Retina (tissue), 1 donor: ENCODE data around the gene ASXL2.
"Not testable (repeated sequence)": the region's sequence is repeated elsewhere in the genome, so short reads cannot be mapped to it uniquely, and the experiment has no call there.

Experiments used
- DNase-seq: peaks from one replicate; pipeline ENCODE4 v3.0.0-alpha.2; 2016

Gene ASXL2

DNA sequence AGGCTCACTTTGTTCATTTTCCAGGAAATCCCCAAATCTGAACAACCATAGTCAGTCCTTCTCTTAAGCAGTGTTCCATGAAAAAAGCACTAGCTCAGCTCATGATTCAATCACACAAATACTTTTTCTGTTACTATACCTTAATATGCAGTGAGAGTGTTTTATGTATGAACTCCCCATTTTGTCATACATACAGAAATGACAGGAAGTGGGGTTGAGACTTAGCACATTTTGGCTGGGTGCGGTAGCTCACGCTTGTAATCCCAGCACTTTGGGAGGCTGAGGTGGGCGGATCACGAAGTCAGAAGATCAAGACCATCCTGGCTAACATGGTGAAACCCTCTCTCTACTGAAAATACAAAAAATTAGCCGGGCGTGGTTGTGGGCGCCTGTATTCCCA is 149.7 kb downstream of the ASXL2 start:
- no peak for DNase-seq

DNA sequence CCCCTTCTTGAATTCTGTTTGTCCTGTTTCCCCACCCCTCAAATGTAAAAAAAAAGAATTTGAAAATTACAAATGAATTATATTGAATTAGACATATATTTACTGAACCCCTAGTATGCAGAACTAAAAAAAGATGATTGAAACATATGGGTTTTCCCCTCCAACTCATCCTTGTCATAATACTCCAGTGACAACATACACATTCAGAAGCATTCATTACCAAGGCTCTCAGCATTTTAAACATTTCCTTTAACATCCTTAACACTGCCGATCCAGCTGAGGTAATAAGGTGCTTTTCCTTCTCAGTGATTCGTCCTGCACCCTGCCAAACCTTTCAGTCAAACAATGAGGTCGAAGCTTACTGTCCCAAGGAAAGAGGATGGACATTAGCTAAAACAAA is 151.8 kb downstream of the ASXL2 start:
- no peak for DNase-seq

DNA sequence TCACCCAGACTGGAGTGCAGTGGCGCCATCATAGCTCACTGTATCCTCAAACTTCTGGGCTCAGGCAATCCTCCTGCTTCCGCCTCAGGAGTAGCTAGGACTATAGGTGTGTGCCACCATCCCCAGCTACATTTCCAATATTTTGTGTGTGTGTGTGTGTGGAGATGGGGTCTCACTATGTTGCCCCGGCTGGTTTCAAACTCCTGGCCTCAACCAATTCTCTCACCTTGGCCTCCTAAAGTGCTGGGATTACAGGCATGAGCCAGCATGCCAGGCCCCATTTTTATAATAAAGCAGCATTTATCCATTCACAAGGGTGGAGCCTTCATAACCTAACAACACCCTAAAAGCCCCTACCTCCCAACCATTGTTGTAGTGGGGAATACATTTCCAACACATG is 152.4 kb downstream of the ASXL2 start:
- no peak for DNase-seq

DNA sequence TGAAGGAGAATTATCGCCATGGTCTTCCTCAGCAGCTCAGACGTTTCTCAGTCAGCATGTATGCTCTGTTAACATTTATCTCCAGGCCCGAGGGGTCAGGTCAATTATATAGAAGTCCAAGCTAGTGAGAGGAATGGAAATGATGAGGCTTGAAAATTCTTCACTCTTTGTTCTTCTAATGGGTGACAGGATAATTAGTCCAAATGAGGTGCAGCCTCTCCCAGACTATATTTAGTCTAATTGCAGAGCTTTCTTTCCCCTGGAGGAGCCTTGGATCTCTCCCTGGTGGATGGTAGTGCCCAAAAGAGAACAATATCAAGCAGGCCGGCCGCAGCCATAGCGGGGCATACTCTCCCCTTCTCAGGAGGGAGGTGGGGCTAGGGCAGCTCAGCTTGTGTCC is 153.5 kb downstream of the ASXL2 start:
- peak; percentile 58 for DNase-seq

DNA sequence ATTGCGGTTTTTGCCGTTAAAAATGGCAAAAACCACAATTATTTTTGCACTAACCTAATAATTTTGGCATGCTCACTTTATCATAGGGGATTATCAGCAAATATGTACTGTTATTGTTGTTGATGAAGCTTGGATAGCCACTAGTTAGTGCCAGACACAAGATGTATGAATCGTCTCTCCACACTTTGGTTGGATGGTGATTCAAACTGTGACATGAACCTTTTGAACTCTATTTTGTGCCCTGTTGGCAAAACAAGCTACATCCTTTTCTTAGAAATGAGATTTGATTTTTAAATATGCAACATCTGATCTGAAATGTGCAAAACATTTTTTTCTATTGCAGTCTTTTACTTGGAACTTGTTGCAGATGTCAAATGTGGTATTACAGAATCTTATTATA is 156.1 kb downstream of the ASXL2 start:
- DNase-seq, result peak; percentile 16

DNA sequence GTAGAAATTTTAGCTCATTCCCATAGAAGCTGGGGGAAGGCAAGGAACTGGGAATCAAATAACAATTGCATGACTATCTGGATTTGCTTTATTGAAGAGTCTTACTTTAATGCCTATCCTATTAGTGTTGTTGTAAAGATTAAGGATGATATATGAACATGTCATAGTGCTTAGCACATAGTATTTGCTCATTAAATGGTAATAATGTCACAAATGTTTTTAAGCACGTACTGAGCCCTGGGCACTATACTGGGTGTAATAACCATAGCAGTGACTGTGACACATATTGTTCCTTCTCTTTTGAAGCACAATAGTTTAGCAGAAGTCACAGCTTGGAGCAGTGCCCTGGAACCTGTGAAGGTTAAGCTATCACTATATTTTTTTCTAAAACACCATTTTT is 157.7 kb downstream of the ASXL2 start:
- no peak for DNase-seq

DNA sequence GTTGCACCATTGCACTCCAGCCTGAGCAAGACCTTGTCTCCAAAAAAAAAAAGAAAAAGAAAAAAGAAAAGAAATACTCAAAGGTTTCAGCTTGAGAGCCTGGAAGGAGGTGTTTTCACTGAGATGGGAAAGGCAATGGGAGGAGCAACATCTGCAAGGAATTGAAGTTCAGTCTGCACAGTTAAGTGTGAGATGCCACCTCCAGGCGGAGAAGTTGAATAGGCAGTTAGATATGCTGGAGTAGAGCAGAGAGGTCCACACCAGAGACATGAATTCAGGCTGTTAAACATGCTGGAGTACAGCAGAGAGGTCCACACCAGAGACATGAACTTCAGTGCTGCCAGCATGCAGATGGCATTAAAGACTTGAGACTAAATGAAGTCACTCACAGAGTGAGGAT is 163.5 kb downstream of the ASXL2 start:
- DNase-seq, result no peak

DNA sequence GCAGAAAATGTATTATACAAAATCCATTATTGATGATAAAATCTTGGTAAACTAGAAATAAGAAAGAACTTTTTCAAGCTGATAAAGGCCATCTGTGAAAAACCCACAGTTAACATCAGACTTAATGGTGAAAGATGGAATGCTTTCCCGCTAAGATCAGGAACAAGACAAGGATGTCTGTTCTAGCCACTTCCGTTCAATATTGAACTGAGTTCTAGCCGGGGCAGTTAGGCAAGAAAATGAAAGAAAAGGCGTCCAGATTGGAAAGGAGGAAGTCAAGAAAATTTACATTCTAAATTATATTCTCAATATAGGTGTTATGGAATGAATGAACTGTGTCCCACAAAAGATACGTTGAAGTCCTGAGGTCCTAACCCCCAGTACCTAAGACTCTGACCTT is 165.8 kb downstream of the ASXL2 start:
- no peak for DNase-seq

DNA sequence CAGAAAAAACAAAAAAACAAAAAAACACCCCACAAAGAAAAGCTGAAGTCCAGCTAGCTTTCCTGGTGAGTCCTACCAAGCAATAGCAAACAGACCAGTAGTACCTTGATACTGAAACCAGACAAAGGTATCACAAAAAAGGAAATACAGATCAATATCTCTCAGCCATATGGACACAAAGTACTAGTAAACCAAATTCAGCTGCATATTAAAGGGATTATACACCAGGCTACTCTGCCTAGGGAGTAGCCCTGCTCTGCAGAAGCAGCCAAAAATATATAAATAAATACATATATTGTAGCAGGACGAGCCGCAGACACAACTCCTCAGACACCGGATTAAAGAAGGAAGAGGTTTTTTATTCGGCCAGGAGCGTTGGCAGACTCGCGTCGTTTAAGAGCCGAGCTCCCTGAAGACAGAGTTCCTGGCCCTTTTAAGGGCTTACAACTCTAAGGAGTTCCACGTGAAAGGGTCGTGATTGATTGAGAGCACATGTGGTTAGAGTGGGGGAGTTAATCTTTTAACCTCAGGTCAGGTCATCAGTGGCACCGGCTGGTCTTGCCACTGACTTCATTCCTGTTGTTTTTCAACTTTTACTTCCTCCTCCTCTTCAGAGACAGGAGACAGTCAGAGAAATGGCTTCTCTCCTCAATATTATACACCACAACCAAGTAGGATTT is 166.5 kb downstream of the ASXL2 start:
- no peak for DNase-seq

DNA sequence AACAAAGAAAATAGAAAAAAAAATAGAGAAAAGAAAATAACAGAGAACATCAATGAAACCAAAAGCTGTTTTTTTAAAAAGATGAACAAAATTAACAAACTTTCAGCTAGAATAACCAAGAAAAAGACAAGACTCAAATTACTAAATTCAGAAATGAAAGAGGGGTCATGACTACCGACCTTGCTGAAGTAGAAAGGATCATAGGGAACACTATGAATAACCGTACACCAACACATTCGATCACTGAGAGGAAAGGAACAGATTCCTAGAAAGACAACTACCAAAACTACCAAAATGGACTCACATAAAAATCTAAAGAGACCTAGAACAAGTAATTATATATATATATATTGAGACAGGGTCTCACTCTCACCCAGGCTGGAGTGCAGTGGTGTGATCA is 167.5 kb downstream of the ASXL2 start:
- DNase-seq, result no peak

DNA sequence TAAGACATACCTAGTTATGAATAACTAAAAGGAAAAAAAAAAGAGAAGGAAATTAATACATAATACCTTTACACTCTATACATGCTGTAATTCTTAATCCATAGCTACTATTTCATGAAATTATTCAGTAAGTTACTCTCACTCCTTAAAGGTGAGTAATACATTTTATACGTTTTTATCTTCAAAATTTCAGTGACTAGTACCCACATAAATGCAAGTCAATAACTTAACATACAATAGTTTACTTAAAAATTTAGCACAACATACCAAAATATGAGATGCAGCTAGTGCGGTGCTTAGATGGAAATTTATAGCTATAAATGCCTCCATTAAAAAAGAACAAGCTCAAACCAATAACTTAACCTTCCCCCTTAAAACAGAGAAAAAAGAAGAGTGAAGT is 168.9 kb downstream of the ASXL2 start:
- DNase-seq, result no peak

DNA sequence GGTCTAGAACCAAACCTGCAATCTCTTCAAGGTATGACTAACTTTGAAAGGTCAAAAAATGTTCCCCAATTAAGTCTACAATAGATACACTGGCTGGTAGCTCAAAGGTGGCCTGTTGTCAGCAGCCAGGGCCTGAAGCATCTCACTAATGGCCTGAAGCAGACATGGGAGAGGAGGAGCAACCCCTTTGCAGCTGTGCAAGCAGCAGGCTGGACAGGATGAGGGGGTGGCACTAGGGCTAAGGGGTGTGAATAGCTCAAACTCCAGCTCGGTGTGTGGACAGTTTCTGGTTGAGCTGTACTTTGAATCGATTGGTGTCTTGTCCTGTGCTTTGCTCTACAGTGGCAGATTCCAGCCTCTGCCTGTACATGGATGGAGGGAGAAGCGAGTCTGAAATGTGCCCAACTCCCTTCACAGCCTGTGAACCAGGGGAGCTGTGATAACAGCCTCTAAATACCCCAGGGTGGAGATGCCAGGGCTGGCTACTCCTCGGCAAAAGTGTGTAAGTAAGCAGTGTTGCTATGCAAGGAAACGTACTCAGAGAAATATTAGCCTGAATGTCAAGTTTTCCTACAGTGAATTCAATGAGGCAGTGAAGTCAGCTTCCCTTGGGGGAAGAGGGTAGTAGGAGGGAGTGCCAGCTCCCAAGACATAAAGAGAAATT is 170.2 kb downstream of the ASXL2 start:
- no peak for DNase-seq

DNA sequence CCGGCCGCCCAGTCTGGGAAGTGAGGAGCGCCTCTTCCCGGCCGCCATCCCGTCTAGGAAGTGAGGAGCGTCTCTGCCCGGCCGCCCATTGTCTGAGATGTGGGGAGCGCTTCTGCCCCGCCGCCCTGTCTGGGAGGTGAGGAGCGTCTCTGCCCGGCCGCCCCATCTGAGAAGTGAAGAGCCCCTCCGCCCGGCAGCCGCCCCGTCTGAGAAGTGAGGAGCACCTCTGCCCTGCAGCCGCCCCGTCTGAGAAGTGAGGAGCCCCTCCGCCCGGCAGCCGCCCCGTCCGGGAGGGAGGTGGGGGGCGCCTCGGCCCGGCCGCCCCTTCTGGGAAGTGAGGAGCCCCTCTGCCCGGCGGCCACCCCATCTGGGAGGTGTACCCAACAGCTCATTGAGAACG is 172.7 kb downstream of the ASXL2 start:
- not testable (repeated sequence) for DNase-seq

DNA sequence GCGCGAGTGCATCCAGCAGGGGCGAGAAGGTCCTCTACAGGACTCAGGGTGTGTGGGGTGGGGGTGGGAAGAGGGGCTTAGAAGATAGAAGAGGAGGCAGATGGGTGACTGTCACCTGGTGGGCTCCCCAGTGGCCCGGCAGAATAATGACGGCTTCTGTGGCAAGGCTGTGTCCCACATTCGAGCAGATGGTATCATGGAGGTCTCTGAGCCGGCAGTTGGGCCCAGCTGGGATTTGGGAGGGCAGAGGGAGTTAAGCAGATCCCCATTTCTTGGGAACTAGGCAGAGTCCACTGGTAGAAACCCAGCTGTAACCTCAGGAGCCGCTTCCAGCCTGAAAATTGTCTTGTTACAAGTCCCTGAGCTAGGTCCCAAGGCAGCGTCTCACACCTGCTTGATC is 176.5 kb downstream of the ASXL2 start:
- DNase-seq, result no peak

DNA sequence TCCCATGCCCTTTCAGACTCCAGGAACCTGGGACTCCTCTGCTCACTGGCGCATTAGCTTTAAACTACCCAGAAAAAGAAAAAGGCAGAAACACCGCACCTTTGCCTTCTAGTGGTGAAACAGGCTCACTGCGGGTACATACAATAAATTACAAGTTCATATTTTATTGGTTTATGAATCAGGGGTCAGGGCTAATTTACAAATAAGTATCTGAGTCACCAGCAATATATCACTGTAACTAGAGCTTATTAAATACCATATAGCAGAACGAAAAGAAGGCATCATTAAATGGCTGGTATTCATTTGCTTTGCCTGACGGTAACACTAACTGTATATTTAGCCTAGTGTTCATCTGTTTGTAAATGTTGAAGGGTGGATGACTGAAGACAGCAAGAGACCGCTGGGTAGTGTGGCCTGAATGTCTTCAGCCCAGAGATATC is 178.0 kb downstream of the ASXL2 start:
- no peak for DNase-seq

DNA sequence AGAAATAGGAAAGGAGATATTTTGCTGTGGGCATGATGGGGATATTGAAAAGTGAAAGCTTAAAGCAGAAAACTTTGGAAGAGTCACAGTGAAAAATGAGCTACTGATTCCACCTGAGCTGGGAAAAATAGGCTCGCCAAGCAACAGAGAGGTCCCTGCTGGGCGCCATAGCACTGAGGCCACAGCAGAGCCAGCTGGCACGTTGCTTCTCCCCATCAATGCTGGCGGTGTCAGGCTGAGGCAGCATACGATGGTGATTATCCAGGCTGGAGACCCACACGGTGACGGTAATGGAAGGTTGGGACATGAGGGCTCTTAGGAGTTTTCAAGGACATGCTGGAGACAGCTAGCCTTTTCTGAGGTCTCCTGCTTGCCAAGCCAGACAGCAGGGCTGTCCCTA is 179.1 kb downstream of the ASXL2 start:
- no peak for DNase-seq

DNA sequence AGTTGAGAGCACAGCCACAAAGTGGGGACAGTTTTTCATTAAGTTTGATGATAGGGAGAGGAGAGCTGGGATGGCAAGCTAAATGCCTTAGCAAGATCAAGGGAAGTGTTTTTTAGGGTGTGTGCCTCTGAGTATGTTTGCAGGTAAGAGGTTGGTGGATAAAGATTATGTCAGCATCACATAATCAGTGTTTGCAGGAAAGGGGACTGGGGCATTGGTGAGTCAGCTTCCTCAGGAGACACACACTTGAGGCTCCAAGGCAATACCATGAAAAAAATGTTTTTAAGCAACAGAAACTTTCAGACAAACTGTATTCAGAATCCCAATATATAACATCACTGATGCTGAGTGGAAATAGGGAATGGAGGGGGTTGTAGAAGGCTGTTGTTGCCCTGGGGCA is 179.5 kb downstream of the ASXL2 start:
- no peak for DNase-seq

DNA sequence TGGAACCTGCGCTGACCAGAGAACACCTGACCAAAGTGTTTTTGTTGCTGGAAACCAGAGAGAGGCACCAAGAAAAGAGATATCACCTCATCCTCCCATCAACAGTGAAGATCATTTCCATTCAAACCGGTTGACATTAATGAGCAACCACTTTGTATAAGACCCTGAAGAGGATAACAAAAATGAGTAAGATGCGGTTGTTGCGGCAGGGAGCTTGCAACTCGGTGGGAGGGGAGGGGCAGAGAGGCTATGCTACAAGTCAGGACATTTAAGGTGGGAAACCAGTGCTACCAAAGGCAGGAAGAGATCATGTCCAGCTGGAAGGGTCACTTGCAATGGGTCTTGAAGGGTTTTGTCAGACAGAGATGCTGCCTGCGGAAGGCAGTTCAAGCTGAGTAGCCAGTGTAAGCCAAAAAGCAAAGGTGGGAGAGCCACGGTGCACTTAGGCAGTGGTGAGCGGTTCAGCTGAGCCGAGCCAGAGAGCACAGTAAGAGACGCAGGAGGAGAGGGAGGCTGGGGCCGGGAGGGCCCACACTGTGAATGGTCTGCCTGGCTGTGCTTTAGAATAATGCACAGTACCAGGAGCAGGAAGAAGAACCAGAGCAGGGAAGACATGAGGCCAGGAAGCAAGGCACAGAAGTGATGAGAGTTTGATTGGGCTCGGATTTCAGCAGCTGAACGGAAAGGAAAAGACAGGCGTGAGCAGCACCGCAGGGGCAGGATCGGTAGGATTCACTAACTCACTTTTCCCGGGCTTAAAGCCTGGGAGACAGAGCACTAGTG is 180.5 kb downstream of the ASXL2 start:
- peak; percentile 48 for DNase-seq

DNA sequence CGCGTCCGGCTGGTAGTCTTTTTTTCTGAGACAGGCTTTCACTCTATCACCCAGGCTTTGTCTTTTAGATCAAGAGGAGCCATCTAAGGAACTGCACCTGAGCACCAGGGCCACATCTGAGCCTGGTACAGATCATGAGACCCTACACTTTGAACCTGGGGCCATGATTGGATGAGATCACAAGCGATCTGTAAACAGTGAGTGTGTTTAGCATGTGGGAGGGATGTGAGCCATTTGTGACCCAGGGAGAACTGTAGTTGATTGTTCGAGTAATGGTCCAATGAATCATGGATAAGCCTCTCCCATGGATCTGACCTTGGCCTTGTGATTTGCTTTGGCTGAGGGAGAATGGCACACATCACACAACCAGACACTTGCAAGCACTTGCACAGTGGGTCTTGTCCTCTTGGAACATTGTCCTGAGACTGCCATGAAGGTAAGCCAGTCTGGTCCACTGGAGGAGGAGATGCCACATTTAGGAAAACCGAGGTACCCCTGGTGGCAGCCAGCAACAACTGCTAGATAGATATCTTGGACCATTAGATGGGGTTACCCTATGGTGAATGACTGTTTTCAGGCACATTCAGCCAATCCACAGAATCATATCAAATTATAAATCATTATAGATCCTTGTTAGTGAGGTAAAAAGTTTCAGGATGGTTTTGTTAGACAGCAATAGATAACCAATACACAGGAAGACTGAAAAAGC is 185.4 kb downstream of the ASXL2 start:
- DNase-seq, result no peak

DNA sequence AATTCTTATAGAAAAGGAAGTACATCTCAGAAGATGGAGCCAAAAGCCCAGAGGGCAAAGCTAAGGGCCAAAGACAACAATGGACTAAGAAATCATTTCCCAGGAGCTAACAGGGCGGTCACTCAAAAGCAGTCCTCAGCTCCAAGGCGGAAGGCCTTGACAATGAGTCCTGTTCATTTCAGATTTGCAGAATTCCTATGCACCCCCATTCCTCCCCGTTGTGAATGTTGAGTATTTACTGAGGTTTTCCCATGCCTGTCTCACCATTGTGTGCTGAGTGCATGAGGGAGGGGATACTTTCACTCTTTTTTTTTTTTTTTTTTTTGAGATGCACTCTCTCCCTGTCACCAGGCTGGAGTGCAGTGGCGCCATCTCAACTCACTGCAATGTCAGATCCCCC is 186.1 kb downstream of the ASXL2 start:
- DNase-seq, result no peak

DNA sequence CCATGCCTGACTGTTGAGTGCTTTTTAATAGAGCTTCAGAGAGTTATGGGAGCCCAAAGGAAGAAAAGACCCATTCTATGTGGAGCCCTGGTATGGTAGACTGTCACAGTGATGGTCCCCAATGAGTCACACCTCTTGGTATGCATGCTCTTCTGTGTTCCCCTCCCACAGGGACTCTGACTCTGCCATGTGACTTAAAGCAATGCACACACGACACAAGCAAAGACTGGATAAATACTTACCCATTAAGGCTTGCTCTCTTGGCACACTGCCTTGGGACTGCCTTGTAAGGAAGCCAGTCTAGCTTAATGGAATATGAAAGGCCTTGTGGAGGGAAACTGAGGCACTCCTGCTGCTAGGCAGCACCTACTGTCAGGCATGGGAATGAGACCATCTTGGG is 188.2 kb downstream of the ASXL2 start:
- no peak for DNase-seq

DNA sequence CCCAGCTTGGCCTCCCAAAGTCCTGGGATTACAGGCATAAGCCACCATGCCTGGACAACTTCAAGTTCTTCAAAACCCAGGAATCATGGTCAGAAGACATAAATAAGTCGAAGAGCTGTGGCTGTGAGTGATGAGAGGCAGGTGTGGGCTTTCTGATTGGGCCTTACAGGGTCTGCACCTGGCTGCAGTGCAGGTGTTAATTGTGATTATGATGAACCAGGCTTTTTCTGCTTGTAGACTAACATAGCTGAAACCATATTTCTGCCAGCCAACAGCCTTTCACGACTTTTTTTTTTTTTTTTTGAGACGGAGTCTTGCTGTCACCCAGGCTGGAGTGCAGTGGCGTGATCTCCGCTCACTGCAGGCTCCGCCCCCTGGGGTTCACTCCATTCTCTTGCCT is 190.1 kb downstream of the ASXL2 start:
- no peak for DNase-seq

DNA sequence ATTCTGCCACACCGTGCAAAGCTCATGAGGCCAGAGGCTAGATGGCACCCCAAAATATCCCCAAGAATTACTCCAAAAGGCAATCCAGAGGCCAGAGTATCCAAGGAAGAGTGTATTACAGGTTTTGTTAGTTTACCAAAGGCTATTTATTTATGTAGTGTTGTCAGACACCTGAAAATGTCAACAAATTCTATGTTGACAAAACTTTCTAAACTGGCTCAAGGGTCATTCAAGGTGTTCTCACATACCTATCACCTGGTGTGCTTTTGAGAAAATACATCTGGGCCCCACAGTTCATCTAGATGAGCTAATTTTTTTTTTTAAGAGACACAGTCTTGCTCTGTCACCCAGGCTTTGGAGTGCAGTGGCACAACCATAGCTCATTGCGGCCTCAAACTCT is 192.5 kb downstream of the ASXL2 start:
- no peak for DNase-seq
